MV-4-11 (cell line): ENCODE data around the gene ATOSA.

Experiments used
- DNase-seq: peaks from one replicate; lab custom pipeline; 2025; lab: John Stamatoyannopoulos, UW

The ATOSA gene

GRCh38 chr15:52679232-52680040 is at the start of gene ATOSA:
Gene ATOSA, minus strand, starts transcription at chr15:52679388. Its CDS starts 1,367 bp downstream, at chr15:52678021.
- peak; percentile 73 for DNase-seq

GRCh38 chr15:52728899-52729298 is 49.7 kb upstream of the ATOSA start:
- DNase-seq: no peak

GRCh38 chr15:52727815-52728214 is 48.6 kb upstream of the ATOSA start:
- DNase-seq: no peak

- no peak for DNase-seq
Measured at GRCh38 chr15:52726195-52726594, 47.0 kb upstream of the ATOSA start.

- no peak for DNase-seq
Measured at GRCh38 chr15:52718551-52718950, 39.4 kb upstream of the ATOSA start.

- DNase-seq: no peak
Measured at GRCh38 chr15:52717924-52718323, 38.7 kb upstream of the ATOSA start.

- no peak for DNase-seq
Measured at GRCh38 chr15:52717481-52717880, 38.3 kb upstream of the ATOSA start.

GRCh38 chr15:52716536-52716935 is 37.3 kb upstream of the ATOSA start:
- no peak for DNase-seq

- peak; percentile 24 for DNase-seq
Measured at GRCh38 chr15:52715411-52715810, 36.2 kb upstream of the ATOSA start.

- DNase-seq: peak; percentile 82
Measured at GRCh38 chr15:52714968-52715367, 35.8 kb upstream of the ATOSA start.

GRCh38 chr15:52710708-52711389 is 31.7 kb upstream of the ATOSA start:
- DNase-seq: no peak

GRCh38 chr15:52710050-52710707 is 31.0 kb upstream of the ATOSA start:
- DNase-seq: no peak

- DNase-seq: no peak
Measured at GRCh38 chr15:52709187-52709981, 30.2 kb upstream of the ATOSA start.

GRCh38 chr15:52706091-52706490 is 26.9 kb upstream of the ATOSA start:
- DNase-seq: no peak

GRCh38 chr15:52702390-52702789 is 23.2 kb upstream of the ATOSA start:
- no peak for DNase-seq

- DNase-seq: no peak
Measured at GRCh38 chr15:52699457-52699856, 20.3 kb upstream of the ATOSA start.

GRCh38 chr15:52698514-52698913 is 19.3 kb upstream of the ATOSA start:
- DNase-seq: no peak

GRCh38 chr15:52697051-52697450 is 17.9 kb upstream of the ATOSA start:
- no peak for DNase-seq

- DNase-seq: no peak
Measured at GRCh38 chr15:52695154-52695553, 16.0 kb upstream of the ATOSA start.

- no peak for DNase-seq
Measured at GRCh38 chr15:52689562-52689961, 10.4 kb upstream of the ATOSA start.

GRCh38 chr15:52683580-52683979 is 4.4 kb upstream of the ATOSA start:
- no peak for DNase-seq

- peak; percentile 53 for DNase-seq
Measured at GRCh38 chr15:52682781-52683180, 3.6 kb upstream of the ATOSA start.
